Tibial nerve (tissue), 4 donors: ENCODE results near the gene SLC35A3.

Source experiments
- EP300 ChIP-seq, 2 donors: sonication (generic); formaldehyde crosslinking; IDR thresholded peaks; one replicate each; pipeline ENCODE4 v1.6.1; 2017; ENCODE audit warnings: antibody characterized with exemption in 2 of 2, mild to moderate bottlenecking in 1 of 2
- POLR2A ChIP-seq, 2 donors: fragments of 450-650 bp; IDR thresholded peaks; one replicate each; pipeline ENCODE4 v1.6.1; 2017; ENCODE audit warnings: antibody characterized with exemption in 2 of 2, mild to moderate bottlenecking in 2 of 2, moderate library complexity in 2 of 2
- TF ChIP-seq, protein P1 (sequence below), 5 experiments: fragments of 200-600 bp in 3 of 5; fragments of 450-650 bp in 2 of 5; sonication (generic) in 3 of 5; IDR thresholded peaks; one replicate each; pipeline ENCODE4 v1.5.1; 2016 to 2019; ENCODE audit warnings: antibody characterized with exemption in 5 of 5, mild to moderate bottlenecking in 3 of 5, moderate library complexity in 2 of 5

DNA sequence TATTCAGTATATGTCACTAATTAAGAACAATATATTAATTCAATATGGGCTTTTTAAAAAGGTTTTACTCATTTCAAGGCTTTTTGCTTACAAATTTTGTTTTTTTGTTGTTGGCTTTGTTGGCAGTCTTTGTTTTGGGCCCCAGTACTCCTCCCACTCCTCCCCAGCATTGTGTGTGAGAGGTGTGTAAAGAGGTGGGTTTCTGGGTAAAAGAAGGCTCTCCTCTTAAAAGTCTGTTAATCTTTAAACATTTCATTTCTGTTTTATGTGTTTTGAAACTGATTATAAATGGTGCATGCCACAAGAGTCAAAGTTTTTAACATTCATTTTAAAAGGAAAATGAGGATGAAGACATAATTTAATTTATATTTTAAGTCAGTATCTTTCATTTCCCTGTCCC lies 83.3 kb downstream of the SLC35A3 start:
- TF ChIP-seq, protein P1, sequence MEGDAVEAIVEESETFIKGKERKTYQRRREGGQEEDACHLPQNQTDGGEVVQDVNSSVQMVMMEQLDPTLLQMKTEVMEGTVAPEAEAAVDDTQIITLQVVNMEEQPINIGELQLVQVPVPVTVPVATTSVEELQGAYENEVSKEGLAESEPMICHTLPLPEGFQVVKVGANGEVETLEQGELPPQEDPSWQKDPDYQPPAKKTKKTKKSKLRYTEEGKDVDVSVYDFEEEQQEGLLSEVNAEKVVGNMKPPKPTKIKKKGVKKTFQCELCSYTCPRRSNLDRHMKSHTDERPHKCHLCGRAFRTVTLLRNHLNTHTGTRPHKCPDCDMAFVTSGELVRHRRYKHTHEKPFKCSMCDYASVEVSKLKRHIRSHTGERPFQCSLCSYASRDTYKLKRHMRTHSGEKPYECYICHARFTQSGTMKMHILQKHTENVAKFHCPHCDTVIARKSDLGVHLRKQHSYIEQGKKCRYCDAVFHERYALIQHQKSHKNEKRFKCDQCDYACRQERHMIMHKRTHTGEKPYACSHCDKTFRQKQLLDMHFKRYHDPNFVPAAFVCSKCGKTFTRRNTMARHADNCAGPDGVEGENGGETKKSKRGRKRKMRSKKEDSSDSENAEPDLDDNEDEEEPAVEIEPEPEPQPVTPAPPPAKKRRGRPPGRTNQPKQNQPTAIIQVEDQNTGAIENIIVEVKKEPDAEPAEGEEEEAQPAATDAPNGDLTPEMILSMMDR (IDR thresholded peaks at IDR 0.05): no peak
- TF ChIP-seq EP300 (IDR thresholded peaks at IDR 0.05) (no peak), POLR2A (IDR thresholded peaks at IDR 0.05) (no peak)
